ENCODE measurements around the gene USP10.
A peak's percentile ranks its signal among the peaks of the same experiment; 100 is the strongest.

Gene USP10

GRCh38 chr16:84778720-84779119, 78.9 kb downstream of the USP10 start:
- no peak for DNase-seq

- no peak for DNase-seq
These were observed 80.3 kb downstream of the USP10 start for GRCh38 chr16:84780063-84780462.

GRCh38 chr16:84780544-84781376, 81.0 kb downstream of the USP10 start:
- DNase-seq, result no peak

GRCh38 chr16:84782846-84783245, 83.0 kb downstream of the USP10 start:
- no peak for DNase-seq

- DNase-seq, result peak; percentile 38
These were observed 86.2 kb downstream of the USP10 start for GRCh38 chr16:84785843-84786581.

- DNase-seq, result no peak
These were observed 86.9 kb downstream of the USP10 start for GRCh38 chr16:84786605-84787262.

- no peak for DNase-seq
These were observed 87.4 kb downstream of the USP10 start for GRCh38 chr16:84787263-84787622.

- no peak for DNase-seq
These were observed 89.2 kb downstream of the USP10 start for GRCh38 chr16:84788920-84789391.

- no peak for DNase-seq
These were observed 89.6 kb downstream of the USP10 start for GRCh38 chr16:84789431-84789830.

- DNase-seq, result no peak
These were observed 90.5 kb downstream of the USP10 start for GRCh38 chr16:84790301-84790700.

GRCh38 chr16:84791088-84791487, 91.3 kb downstream of the USP10 start:
- DNase-seq, result no peak

GRCh38 chr16:84791501-84791900, 91.7 kb downstream of the USP10 start:
- no peak for DNase-seq

- DNase-seq, result no peak
These were observed 94.4 kb downstream of the USP10 start for GRCh38 chr16:84794186-84794585.

- no peak for DNase-seq
These were observed 94.8 kb downstream of the USP10 start for GRCh38 chr16:84794626-84795025.

GRCh38 chr16:84795329-84796053, 95.7 kb downstream of the USP10 start:
- no peak for DNase-seq

- DNase-seq, result no peak
These were observed 100.6 kb downstream of the USP10 start for GRCh38 chr16:84800158-84800978.

- DNase-seq, result no peak
These were observed 103.3 kb downstream of the USP10 start for GRCh38 chr16:84803146-84803545.

- DNase-seq, result no peak
These were observed 104.5 kb downstream of the USP10 start for GRCh38 chr16:84804326-84804725.

- no peak for DNase-seq
These were observed 106.6 kb downstream of the USP10 start for GRCh38 chr16:84806256-84806889.

GRCh38 chr16:84806890-84807258, 107.1 kb downstream of the USP10 start:
- DNase-seq, result no peak

- no peak for DNase-seq
These were observed 108.0 kb downstream of the USP10 start for GRCh38 chr16:84807776-84808175.

- DNase-seq, result no peak
These were observed 109.0 kb downstream of the USP10 start for GRCh38 chr16:84808826-84809225.
